ENCODE results near the gene COL27A1. TPM values are rescaled to one million over a fixed set of nuclear protein-coding genes. Genes with fewer than 3 reads are reported as not detected.
A peak's percentile ranks its signal among the peaks of the same experiment; 100 is the strongest.

COL27A1 gene
- polyA plus RNA-seq, 2 of the 4 experiments (the other 2 are of a cell fraction) = 6.9 to 20.6 TPM

DNA sequence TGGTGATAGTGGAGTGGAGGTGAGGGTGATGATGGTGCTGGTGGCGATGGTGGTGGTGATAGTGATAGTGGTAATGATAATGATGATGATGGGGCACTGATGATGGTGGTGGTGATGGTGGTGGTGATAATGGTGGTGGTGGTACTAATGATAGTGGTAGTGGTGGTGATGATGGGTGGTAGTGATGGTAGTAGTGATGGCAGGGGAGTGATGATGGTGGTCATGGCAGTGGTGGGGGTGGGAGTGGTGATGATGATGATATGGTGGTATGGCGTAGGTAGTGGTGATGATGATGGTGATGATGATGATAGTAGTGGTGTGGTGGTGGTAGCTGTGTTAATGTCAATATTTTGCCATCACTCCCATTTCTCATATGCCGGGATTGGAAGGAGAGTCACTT, 123.0 kb downstream of the COL27A1 start (continued):
- TF ChIP-seq USF2 (IDR thresholded peaks at IDR 0.05) (no peak), KDM1A (IDR thresholded peaks at IDR 0.05; ENCODE audit: low read depth) (no peak), POLR2AphosphoS2 (conservative IDR thresholded peaks at IDR 0.05; ENCODE audit: low read length) (no peak), TFCP2L1 (CRISPR knock-in tag; IDR thresholded peaks at IDR 0.05) (no peak), RNF2 (IDR thresholded peaks at IDR 0.05; ENCODE audit: borderline replicate concordance, low read depth) (no peak), HMGXB4 (CRISPR knock-in tag; IDR thresholded peaks at IDR 0.05; ENCODE audit: borderline replicate concordance) (no peak), ZC3H11A (IDR thresholded peaks at IDR 0.05) (no peak)

- peak; percentile 73 to 85 for DNase-seq (ENCODE audit: low read depth in 1 of 2, low spot score in 1 of 2)
- peak; percentile 84 for FAIRE-seq
- Histone ChIP-seq H3K4me3 (no peak overlapping the region), H3K27ac (peak overlapping the region; percentile 86 to 94), H3K4me2 (peak overlapping the region; percentile 64), H3K9me3 (no peaks in the 10 kb centered on the region), H3K4me1 (peaks cover 72% of the 10 kb centered on the region)
- TF ChIP-seq POLR2A (IDR thresholded peaks at IDR 0.05; ENCODE audit: low read length) (no peak), JUN (IDR thresholded peaks at IDR 0.05) (peak in 1 of 2 experiments; percentile 58; a peak in 2 of 5 replicates), RARB (CRISPR knock-in tag; IDR thresholded peaks at IDR 0.05) (no peak), CEBPB (IDR thresholded peaks at IDR 0.05) (0 out of 4 replicates have a peak, but pooled peaks of 1 of the 2 experiments have one; percentile 22), HOXB13 (CRISPR knock-in tag; IDR thresholded peaks at IDR 0.05; ENCODE audit: low read depth) (0 out of 2 replicates have a peak, but pooled peaks have one; percentile 42), CBX2 (IDR thresholded peaks at IDR 0.05; ENCODE audit: borderline replicate concordance, low read depth) (no peak), HEYL (CRISPR knock-in tag; IDR thresholded peaks at IDR 0.05) (no peak), MAZ (IDR thresholded peaks at IDR 0.05; ENCODE audit: borderline replicate concordance, low read depth, low read length) (no peak), FOSL2 (IDR thresholded peaks at IDR 0.05) (no peak), FOSL2 (CRISPR knock-in tag; IDR thresholded peaks at IDR 0.05) (peak; percentile 83), SMC3 (IDR thresholded peaks at IDR 0.05) (0 out of 3 replicates have a peak, but pooled peaks have one; percentile 23), TFCP2L1 (CRISPR knock-in tag; IDR thresholded peaks at IDR 0.05) (no peak), JUNB (IDR thresholded peaks at IDR 0.05) (peak; percentile 48), ATOH8 (CRISPR knock-in tag; IDR thresholded peaks at IDR 0.05; ENCODE audit: low read depth) (peak; percentile 37; the same call in 1 of the 2 replicates), GATA3 (IDR thresholded peaks at IDR 0.05; ENCODE audit: borderline replicate concordance) (no peak), RAD21 (conservative IDR thresholded peaks at IDR 0.05 in 1 of 2, IDR thresholded peaks at IDR 0.05 in 1 of 2) (0 out of 5 replicates have a peak, but pooled peaks of 1 of the 2 experiments have one; percentile 32)
- TF ChIP-seq, protein P1, sequence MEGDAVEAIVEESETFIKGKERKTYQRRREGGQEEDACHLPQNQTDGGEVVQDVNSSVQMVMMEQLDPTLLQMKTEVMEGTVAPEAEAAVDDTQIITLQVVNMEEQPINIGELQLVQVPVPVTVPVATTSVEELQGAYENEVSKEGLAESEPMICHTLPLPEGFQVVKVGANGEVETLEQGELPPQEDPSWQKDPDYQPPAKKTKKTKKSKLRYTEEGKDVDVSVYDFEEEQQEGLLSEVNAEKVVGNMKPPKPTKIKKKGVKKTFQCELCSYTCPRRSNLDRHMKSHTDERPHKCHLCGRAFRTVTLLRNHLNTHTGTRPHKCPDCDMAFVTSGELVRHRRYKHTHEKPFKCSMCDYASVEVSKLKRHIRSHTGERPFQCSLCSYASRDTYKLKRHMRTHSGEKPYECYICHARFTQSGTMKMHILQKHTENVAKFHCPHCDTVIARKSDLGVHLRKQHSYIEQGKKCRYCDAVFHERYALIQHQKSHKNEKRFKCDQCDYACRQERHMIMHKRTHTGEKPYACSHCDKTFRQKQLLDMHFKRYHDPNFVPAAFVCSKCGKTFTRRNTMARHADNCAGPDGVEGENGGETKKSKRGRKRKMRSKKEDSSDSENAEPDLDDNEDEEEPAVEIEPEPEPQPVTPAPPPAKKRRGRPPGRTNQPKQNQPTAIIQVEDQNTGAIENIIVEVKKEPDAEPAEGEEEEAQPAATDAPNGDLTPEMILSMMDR (IDR thresholded peaks at IDR 0.05) = no peak
- TF ChIP-seq, protein P2, sequence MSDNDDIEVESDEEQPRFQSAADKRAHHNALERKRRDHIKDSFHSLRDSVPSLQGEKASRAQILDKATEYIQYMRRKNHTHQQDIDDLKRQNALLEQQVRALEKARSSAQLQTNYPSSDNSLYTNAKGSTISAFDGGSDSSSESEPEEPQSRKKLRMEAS (IDR thresholded peaks at IDR 0.05) = peak; percentile 69; the same call in 1 of the 2 replicates
- ChIA-PET CTCF (interaction anchor here (0.7 to 5.1 kb wide), 7 partner anchors 9 to 196 kb away, joined by 3 to 47 read pairs (median 3); no protein-coding TSS in a partner anchor), POLR2A (interaction anchor here (0.9 kb wide), 1 partner anchor 9 kb away, joined by 3 read pairs; no protein-coding TSS in a partner anchor)
- peak; percentile 82 to 91 for ATAC-seq
- WGBS (ENCODE audit: missing lambda C conversion rate) = 5% methylated on average over 14 of the region's 14 CpGs
Measured at GRCh38 chr9:114278881-114279570, 123.7 kb downstream of the COL27A1 start.

Data from A549 (cell line).